Tibial nerve (tissue), 4 donors: ENCODE results near the gene FERD3L. TPM values are rescaled to one million over a fixed set of nuclear protein-coding genes. Genes with fewer than 3 reads are reported as not detected.

ENCODE experiments used
- DNase-seq, 2 donors: peaks; one replicate each; pipeline ENCODE4 v3.0.0-alpha.2; 2019; ENCODE audit warnings: low spot score in 2 of 2
- H3K27ac ChIP-seq, 4 donors: fragments of 200-600 bp; sonication (generic) in 3 of 4; one replicate each; pipeline ENCODE4 v1.5.1; 2017 to 2019; ENCODE audit warnings: mild to moderate bottlenecking in 1 of 4
- H3K27me3 ChIP-seq, 2 donors: fragments of 200-600 bp; sonication (generic) in 1 of 2; one replicate each; pipeline versions ENCODE4 v1.5.1 to v1.6.0; 2017 to 2019
- H3K36me3 ChIP-seq, 3 donors: fragments of 200-600 bp; sonication (generic); one replicate each; pipeline ENCODE4 v1.5.1; 2018 to 2019
- H3K4me1 ChIP-seq, 4 donors: fragments of 200-600 bp; sonication (generic) in 3 of 4; one replicate each; pipeline ENCODE4 v1.5.1; 2017 to 2019
- H3K4me3 ChIP-seq, 4 donors: fragments of 200-600 bp; sonication (generic) in 3 of 4; one replicate each; pipeline ENCODE4 v1.5.1; 2017 to 2019; ENCODE audit warnings: mild to moderate bottlenecking in 1 of 4, moderate library complexity in 1 of 4
- H3K9me3 ChIP-seq, 4 donors: fragments of 200-600 bp; sonication (generic) in 3 of 4; one replicate each; pipeline ENCODE4 v1.5.1; 2017 to 2019
- EP300 ChIP-seq, 2 donors: sonication (generic); formaldehyde crosslinking; IDR thresholded peaks; one replicate each; pipeline ENCODE4 v1.6.1; 2017; ENCODE audit warnings: antibody characterized with exemption in 2 of 2, mild to moderate bottlenecking in 1 of 2
- POLR2A ChIP-seq, 2 donors: fragments of 450-650 bp; IDR thresholded peaks; one replicate each; pipeline ENCODE4 v1.6.1; 2017; ENCODE audit warnings: antibody characterized with exemption in 2 of 2, mild to moderate bottlenecking in 2 of 2, moderate library complexity in 2 of 2
- WGBS, 2 donors: methylation state at CpG; one replicate each; pipeline ENCODE4 v1.1.5; 2018; 5-methylcytosine and 5-hydroxymethylcytosine counted together
- total RNA-seq, 4 donors: library from RNA; depleted of rRNA; stranded (reverse); fragments of >200 nt; gene quantifications; one replicate each; pipeline ENCODE4 v1.1.0, GENCODE V29; 2016
- TF ChIP-seq, protein P1 (sequence below), 5 experiments: fragments of 200-600 bp in 3 of 5; fragments of 450-650 bp in 2 of 5; sonication (generic) in 3 of 5; IDR thresholded peaks; one replicate each; pipeline ENCODE4 v1.5.1; 2016 to 2019; ENCODE audit warnings: antibody characterized with exemption in 5 of 5, mild to moderate bottlenecking in 3 of 5, moderate library complexity in 2 of 5

FERD3L gene
- total RNA-seq, 4 donors from 2014 or later: not detected

- Histone ChIP-seq H3K36me3 (no peaks in the 10 kb centered on the region), H3K27me3 (peaks cover 0 to 92% of the 10 kb centered on the region in 2 donors), H3K4me1 (peaks cover 0 to 67% (median 3%) of the 10 kb centered on the region in 4 donors), H3K27ac (peak within 1 kb of the TSS in 3 of 4 donors; percentile 2 to 81 (median 73)), H3K9me3 (no peaks in the 10 kb centered on the region), H3K4me3 (peak within 1 kb of the TSS; percentile 44 to 70 (median 52))
- TF ChIP-seq EP300 (IDR thresholded peaks at IDR 0.05) (peak in 1 of 2 donors; percentile 59), POLR2A (IDR thresholded peaks at IDR 0.05) (peak in 1 of 2 donors; percentile 31)
- TF ChIP-seq, protein P1, sequence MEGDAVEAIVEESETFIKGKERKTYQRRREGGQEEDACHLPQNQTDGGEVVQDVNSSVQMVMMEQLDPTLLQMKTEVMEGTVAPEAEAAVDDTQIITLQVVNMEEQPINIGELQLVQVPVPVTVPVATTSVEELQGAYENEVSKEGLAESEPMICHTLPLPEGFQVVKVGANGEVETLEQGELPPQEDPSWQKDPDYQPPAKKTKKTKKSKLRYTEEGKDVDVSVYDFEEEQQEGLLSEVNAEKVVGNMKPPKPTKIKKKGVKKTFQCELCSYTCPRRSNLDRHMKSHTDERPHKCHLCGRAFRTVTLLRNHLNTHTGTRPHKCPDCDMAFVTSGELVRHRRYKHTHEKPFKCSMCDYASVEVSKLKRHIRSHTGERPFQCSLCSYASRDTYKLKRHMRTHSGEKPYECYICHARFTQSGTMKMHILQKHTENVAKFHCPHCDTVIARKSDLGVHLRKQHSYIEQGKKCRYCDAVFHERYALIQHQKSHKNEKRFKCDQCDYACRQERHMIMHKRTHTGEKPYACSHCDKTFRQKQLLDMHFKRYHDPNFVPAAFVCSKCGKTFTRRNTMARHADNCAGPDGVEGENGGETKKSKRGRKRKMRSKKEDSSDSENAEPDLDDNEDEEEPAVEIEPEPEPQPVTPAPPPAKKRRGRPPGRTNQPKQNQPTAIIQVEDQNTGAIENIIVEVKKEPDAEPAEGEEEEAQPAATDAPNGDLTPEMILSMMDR (IDR thresholded peaks at IDR 0.05): peak in 2 of 5 experiments; percentile 12 to 22
- 1% methylated on average over 25 to 36 of the region's 91 CpGs for WGBS, 2 donors
- peak; percentile 57 to 63 for DNase-seq
Observed at GRCh38 chr7:19117091-19117869, 27.9 kb downstream of the FERD3L start, which contains the start of gene TWIST1. Gene TWIST1, minus strand, starts transcription at chr7:19117636. Its CDS starts 315 bp downstream, at chr7:19117321.

DNA sequence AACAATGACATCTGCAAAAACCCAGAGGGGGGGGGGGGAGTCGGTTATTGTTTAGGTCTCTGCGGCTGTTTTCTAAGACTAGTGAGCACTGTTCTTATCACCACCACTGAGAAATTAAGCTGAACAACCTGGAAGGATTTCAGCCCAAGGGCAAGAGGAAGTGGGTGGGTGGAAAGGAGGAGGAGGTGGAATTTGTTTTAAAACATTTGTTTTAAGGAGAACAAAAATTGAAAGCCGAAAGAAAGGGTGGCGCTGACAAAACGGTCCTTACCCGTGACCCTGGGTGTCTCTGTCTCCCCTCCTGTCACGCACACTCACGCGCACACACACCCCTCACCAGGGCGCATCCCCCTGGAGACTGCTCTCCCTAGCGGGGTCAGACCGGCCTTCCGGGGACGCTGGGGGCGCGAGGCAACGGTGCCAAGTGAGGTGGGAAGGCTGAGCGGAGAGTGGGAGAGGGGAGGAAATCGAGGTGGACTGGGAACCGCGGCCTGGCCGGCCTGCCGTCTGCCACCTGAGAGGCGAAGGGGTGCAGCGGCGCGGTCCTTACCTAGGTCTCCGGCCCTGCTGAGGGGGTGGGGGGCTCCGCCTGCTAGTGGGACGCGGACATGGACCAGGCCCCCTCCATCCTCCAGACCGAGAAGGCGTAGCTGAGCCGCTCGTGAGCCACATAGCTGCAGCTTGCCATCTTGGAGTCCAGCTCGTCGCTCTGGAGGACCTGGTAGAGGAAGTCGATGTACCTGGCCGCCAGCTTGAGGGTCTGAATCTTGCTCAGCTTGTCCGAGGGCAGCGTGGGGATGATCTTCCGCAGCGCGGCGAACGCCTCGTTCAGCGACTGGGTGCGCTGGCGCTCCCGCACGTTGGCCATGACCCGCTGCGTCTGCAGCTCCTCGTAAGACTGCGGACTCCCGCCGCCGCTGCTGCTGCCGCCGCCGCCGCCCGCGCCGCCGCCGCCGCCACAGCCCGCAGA lies 28.8 kb downstream of the FERD3L start:
- peaks cover 0 to 96% of the 10 kb centered on the region in 2 donors for H3K27me3 ChIP-seq
- no peak for TF ChIP-seq EP300 (IDR thresholded peaks at IDR 0.05)
- TF ChIP-seq, protein P1 (IDR thresholded peaks at IDR 0.05): no peak
- TF ChIP-seq POLR2A (IDR thresholded peaks at IDR 0.05): no peak
- peak overlapping the region; percentile 40 to 70 (median 52) for H3K4me3 ChIP-seq
- DNase-seq: peak in 1 of 2 donors; percentile 11
- no peaks in the 10 kb centered on the region for H3K9me3 ChIP-seq
- no peaks in the 10 kb centered on the region for H3K36me3 ChIP-seq
- WGBS, 2 donors: 2 to 3% methylated on average over 27 to 31 of the region's 70 CpGs
- H3K27ac ChIP-seq: peak overlapping the region in 2 of 4 donors; percentile 53 to 73
- H3K4me1 ChIP-seq: peaks cover 0 to 69% (median 3%) of the 10 kb centered on the region in 4 donors

DNA sequence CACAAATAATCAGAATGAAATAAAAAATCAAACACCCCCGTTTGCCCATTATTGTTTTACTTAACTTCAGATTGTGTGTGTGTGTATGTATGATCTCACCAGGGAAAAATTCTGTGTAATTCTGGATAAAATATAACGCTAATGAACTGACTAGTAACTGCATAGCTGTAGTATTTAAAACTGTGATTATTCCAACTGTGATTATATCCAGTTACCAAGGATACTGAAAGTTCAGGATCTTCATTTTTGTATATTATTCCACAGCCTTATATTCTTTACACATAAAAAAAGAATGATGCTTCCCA lies 30.7 kb downstream of the FERD3L start:
- TF ChIP-seq EP300 (IDR thresholded peaks at IDR 0.05): no peak
- TF ChIP-seq, protein P1 (IDR thresholded peaks at IDR 0.05): no peak
- no peak for TF ChIP-seq POLR2A (IDR thresholded peaks at IDR 0.05)
- Histone ChIP-seq H3K27ac (no peak overlapping the region), H3K27me3 (peaks cover 0 to 96% of the 10 kb centered on the region in 2 donors), H3K9me3 (no peaks in the 10 kb centered on the region), H3K36me3 (no peaks in the 10 kb centered on the region), H3K4me1 (peaks cover 0 to 60% (median 3%) of the 10 kb centered on the region in 4 donors), H3K4me3 (no peak overlapping the region)
- WGBS, 2 donors: 12 to 19% methylated on average over 2 of the region's 2 CpGs
- no peak for DNase-seq

DNA sequence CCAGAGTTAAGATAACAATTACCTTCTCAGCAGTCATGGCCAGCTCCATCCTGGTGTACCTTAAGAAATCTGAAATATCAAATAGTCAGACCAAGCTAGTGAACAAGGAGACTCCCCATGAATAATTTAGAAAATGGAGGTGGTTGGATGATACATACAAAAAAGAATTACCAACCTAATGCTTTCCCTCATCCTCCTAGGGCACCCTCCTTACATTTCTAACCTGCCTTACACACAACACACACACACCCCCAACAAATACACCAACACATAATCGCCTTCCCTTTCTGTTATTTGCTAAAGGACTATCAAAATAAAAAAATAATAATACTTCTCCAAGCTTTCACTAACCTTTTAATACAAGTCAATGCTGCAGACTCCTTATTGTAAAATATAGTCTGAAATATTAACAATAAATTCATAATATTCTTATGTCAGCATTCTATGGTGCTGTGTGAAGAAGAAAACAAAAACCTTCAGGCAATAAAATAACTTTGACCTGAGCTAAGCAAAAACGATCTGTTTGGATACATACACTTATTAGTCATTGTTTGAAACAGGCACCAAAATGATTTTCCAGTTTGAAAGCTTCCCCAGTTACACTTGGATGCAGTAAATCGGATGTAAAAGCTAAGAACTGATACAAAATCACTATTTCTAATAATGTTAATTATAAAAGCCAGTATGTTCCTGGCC lies 31.2 kb downstream of the FERD3L start:
- 27 to 36% methylated on average over 3 of the region's 3 CpGs for WGBS, 2 donors
- H3K4me1 ChIP-seq: peaks cover 0 to 55% (median 3%) of the 10 kb centered on the region in 4 donors
- DNase-seq: no peak
- TF ChIP-seq EP300 (IDR thresholded peaks at IDR 0.05): no peak
- TF ChIP-seq POLR2A (IDR thresholded peaks at IDR 0.05): no peak
- TF ChIP-seq, protein P1 (IDR thresholded peaks at IDR 0.05): no peak
- no peak overlapping the region for H3K27ac ChIP-seq
- H3K27me3 ChIP-seq: peaks cover 0 to 96% of the 10 kb centered on the region in 2 donors
- H3K36me3 ChIP-seq: no peaks in the 10 kb centered on the region
- H3K4me3 ChIP-seq: no peak overlapping the region
- no peaks in the 10 kb centered on the region for H3K9me3 ChIP-seq
